ENCODE results near the gene PPARG. TPM values are rescaled to one million over a fixed set of nuclear protein-coding genes. Genes with fewer than 3 reads are reported as not detected.

Gene PPARG
- total RNA-seq, 1 donor from 2014 or later = 4.4 TPM

DNA sequence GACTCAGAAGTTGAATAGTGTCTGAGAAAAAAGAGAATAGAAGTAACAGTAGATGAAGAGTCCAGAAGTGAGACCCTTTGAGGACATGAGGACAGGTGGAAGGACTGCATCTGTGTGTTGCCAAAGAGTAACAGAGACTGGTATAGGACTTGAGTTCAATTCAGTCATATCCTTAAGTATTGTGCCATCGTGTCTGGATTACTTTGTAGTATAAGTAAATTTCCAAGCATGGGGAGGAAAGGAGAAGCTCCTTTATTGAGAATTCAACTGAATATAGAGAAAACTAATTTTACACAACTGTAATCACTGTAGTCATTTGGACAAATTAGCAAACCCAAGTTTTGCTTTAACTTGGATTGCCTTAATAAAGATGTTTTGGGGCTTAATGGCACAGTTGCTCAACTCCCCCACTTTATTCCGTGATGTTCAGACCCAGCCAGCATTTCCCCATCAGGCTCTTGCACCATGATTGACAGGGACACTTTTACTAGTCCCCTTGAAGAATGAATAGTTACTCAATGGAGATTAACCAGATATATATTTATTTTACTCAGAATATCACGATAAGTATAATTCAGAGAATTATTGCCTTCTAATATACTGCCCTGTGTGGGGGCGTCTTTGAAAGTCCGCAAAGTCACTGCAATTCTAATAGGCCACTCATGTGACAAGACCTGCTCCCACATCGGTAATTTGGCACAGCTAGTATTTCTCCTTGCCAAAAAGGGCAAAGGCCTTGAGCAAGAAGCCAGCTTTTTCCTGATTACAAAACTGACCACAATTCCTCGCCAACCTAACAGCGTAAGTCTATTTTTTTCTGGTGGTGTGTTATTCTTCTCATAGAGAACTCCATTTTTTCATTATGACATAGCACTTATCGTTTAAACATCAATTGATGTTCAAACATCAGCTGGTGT lies 61.3 kb downstream of the PPARG start:
- DNase-seq (ENCODE audit: extremely low spot score, unreplicated experiment) = no peak

GRCh38 chr3:12351145-12351544 lies 62.3 kb downstream of the PPARG start:
- H3K27ac Mint-ChIP-seq (ENCODE audit: unreplicated experiment) = no peak overlapping the region
- no peaks in the 10 kb centered on the region for H3K36me3 Mint-ChIP-seq (ENCODE audit: unreplicated experiment)
- peaks cover 37% of the 10 kb centered on the region for H3K27me3 Mint-ChIP-seq (ENCODE audit: unreplicated experiment)
- DNase-seq (ENCODE audit: extremely low spot score, unreplicated experiment) = no peak
- no peaks in the 10 kb centered on the region for H3K4me1 Mint-ChIP-seq (ENCODE audit: unreplicated experiment)
- no peak for TF ChIP-seq CTCF (IDR thresholded peaks at IDR 0.05)
- no peaks in the 10 kb centered on the region for H3K9me3 Mint-ChIP-seq (ENCODE audit: unreplicated experiment)
- H3K4me3 Mint-ChIP-seq (ENCODE audit: unreplicated experiment) = no peak overlapping the region

More for the DNA sequence above, 61.3 kb downstream of the PPARG start:
- H3K4me1 Mint-ChIP-seq (ENCODE audit: unreplicated experiment) = no peaks in the 10 kb centered on the region
- no peak overlapping the region for H3K4me3 Mint-ChIP-seq (ENCODE audit: unreplicated experiment)
- TF ChIP-seq CTCF (IDR thresholded peaks at IDR 0.05) = no peak
- H3K9me3 Mint-ChIP-seq (ENCODE audit: unreplicated experiment) = no peaks in the 10 kb centered on the region
- H3K27ac Mint-ChIP-seq (ENCODE audit: unreplicated experiment) = no peak overlapping the region
- H3K36me3 Mint-ChIP-seq (ENCODE audit: unreplicated experiment) = no peaks in the 10 kb centered on the region
- peaks cover 46% of the 10 kb centered on the region for H3K27me3 Mint-ChIP-seq (ENCODE audit: unreplicated experiment)

GRCh38 chr3:12352253-12352652 lies 63.4 kb downstream of the PPARG start:
- peak; percentile 26 for TF ChIP-seq CTCF (IDR thresholded peaks at IDR 0.05)
- Mint-ChIP-seq H3K4me1 (ENCODE audit: unreplicated experiment) (no peaks in the 10 kb centered on the region), H3K27ac (ENCODE audit: unreplicated experiment) (no peak overlapping the region), H3K27me3 (ENCODE audit: unreplicated experiment) (peaks cover 34% of the 10 kb centered on the region), H3K36me3 (ENCODE audit: unreplicated experiment) (no peaks in the 10 kb centered on the region), H3K4me3 (ENCODE audit: unreplicated experiment) (no peak overlapping the region), H3K9me3 (ENCODE audit: unreplicated experiment) (no peaks in the 10 kb centered on the region)
- DNase-seq (ENCODE audit: extremely low spot score, unreplicated experiment) = no peak

DNA sequence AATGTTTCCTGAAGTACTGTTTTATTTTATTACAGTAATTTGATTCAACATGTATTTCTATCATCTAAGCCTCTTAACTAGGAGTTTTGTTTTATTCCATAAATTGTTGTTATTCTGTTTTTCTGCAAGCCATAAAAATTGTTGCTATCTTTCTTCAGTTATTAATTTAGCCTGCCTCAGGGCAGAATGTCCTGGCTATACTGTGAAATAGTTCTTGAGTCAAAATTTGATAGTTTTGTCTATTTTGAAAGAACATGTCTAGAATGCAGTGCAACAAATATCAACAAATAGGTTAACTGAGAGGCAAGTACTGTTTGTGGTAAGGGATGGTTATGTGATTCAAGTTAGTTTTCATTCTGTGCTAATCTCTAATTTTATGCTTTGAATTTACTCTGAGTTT lies 63.9 kb downstream of the PPARG start:
- H3K4me3 Mint-ChIP-seq (ENCODE audit: unreplicated experiment) = no peak overlapping the region
- H3K27ac Mint-ChIP-seq (ENCODE audit: unreplicated experiment) = no peak overlapping the region

More for the DNA sequence above, 63.9 kb downstream of the PPARG start:
- Mint-ChIP-seq H3K9me3 (ENCODE audit: unreplicated experiment) (no peaks in the 10 kb centered on the region), H3K36me3 (ENCODE audit: unreplicated experiment) (no peaks in the 10 kb centered on the region), H3K4me1 (ENCODE audit: unreplicated experiment) (no peaks in the 10 kb centered on the region), H3K27me3 (ENCODE audit: unreplicated experiment) (peaks cover 29% of the 10 kb centered on the region)
- no peak for TF ChIP-seq CTCF (IDR thresholded peaks at IDR 0.05)
- DNase-seq (ENCODE audit: extremely low spot score, unreplicated experiment) = no peak

Measured in osteocyte (in vitro differentiated cells).